Erythroblast (primary cell): ENCODE data around the gene ADM.

Source experiments
- GATA1 ChIP-seq: IDR thresholded peaks from 2 replicates; pipeline ENCODE4 v1.6.1; 2011; ENCODE audit warnings: low read depth, mild to moderate bottlenecking, control low read depth, low read length, moderate library complexity
- POLR2A ChIP-seq: IDR thresholded peaks from 2 replicates; pipeline ENCODE4 v1.6.1; 2011; ENCODE audit warnings: mild to moderate bottlenecking, low read length

DNA sequence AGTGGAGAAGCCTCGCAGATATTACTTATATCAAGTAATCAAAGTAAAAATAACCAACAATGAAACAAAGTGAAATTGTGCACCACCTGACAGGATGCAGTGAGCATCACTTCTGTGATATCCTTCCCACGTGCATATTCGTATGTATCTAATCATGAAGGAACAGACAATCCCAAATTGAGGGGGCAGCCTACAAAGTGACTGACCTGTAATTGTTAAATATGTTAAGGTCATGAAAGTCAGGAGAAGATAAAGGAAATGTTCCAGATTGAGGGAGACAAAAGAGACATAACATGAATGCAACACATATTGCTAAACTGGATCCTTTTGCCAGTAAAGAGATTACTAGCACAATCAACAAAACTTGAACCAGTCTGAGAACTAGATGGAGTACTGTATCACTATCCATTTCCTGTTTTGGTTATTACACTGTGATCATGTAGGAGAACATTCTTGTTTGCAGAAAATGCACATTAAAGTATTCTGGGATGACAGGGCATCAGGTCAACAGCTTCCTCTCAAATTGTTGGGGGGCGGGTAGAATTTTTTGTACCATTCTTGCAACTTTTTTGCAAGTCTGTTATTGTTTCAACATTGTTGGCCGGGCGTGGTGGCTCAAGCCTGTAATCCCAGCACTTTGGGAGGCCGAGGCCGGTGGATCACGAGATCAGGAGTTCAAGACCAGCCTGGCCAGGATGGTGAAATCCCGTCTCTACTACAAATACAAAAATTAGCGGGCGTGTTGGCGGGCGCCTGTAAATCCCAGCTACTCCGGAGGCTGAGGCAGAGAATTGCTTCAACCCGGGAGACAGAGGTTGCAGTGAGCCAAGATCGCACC lies 12.9 kb upstream of the ADM start:
- TF ChIP-seq POLR2A (no peak), GATA1 (no peak)
